Mucosa of rectum (tissue), 2 donors: Measurements from ENCODE around the gene POLE3.
A peak's percentile ranks its signal among the peaks of the same experiment; 100 is the strongest.
"Not testable (repeated sequence)": the region's sequence is repeated elsewhere in the genome, so short reads cannot be mapped to it uniquely, and the experiment has no call there.

Experiments
- H3K27ac ChIP-seq, 2 donors: one replicate each; pipeline ENCODE4 v1.7.0; 2013; ENCODE audit warnings: inconsistent platforms in 2 of 2, low read depth in 2 of 2, low read length in 2 of 2
- H3K27me3 ChIP-seq, 2 donors: one replicate each; pipeline ENCODE4 v1.7.0; 2013; ENCODE audit warnings: low read length in 2 of 2; ENCODE audit not compliant: control insufficient read depth in 2 of 2, insufficient read depth in 2 of 2
- H3K36me3 ChIP-seq, 2 donors: one replicate each; pipeline ENCODE4 v1.7.0; 2013; ENCODE audit warnings: low read length in 2 of 2; ENCODE audit not compliant: control insufficient read depth in 2 of 2, insufficient read depth in 2 of 2
- H3K4me1 ChIP-seq, 2 donors: one replicate each; pipeline ENCODE4 v1.7.0; 2013; ENCODE audit warnings: low read length in 2 of 2, mild to moderate bottlenecking in 1 of 2; ENCODE audit not compliant: control insufficient read depth in 2 of 2, insufficient read depth in 2 of 2
- H3K4me3 ChIP-seq, 2 donors: one replicate each; pipeline ENCODE4 v1.7.0; 2013; ENCODE audit warnings: low read length in 2 of 2
- H3K9ac ChIP-seq, 2 donors: one replicate each; pipeline ENCODE4 v1.7.0; 2013; ENCODE audit warnings: low read length in 2 of 2, low read depth in 1 of 2, mild to moderate bottlenecking in 1 of 2
- H3K9me3 ChIP-seq, 2 donors: one replicate each; pipeline ENCODE4 v1.7.0; 2013; ENCODE audit warnings: low read length in 2 of 2; ENCODE audit not compliant: control insufficient read depth in 2 of 2
- donor health status: healthy.
- donor health status: Normal muscosa, but diverticular disease.

The POLE3 gene

GRCh38 chr9:113379829-113380210 lies 30.7 kb downstream of the POLE3 start:
- not testable (repeated sequence) for H3K9me3 ChIP-seq, H3K36me3 ChIP-seq, H3K27me3 ChIP-seq, H3K9ac ChIP-seq, H3K4me3 ChIP-seq
- peak overlapping the region in 1 of 2 donors; percentile 90 for H3K27ac ChIP-seq
- peaks cover 19 to 44% of the 10 kb centered on the region in 2 donors for H3K4me1 ChIP-seq

- Histone ChIP-seq H3K27ac (peak overlapping the region in 1 of 2 donors; percentile 90), H3K4me1 (peaks cover 24 to 48% of the 10 kb centered on the region in 2 donors), H3K9ac (peak overlapping the region in 1 of 2 donors; percentile 16)
- H3K9me3 ChIP-seq, H3K27me3 ChIP-seq, H3K4me3 ChIP-seq, H3K36me3 ChIP-seq: not testable (repeated sequence)
Observed at GRCh38 chr9:113379094-113379828, 31.2 kb downstream of the POLE3 start.

GRCh38 chr9:113376634-113377567 lies 33.6 kb downstream of the POLE3 start, which contains the start of gene HDHD3:
TSS of gene HDHD3 (minus strand) at chr9:113376986. CDS start at chr9:113374354, 2,632 bp downstream.
- no peaks in the 10 kb centered on the region for H3K9me3 ChIP-seq
- H3K27me3 ChIP-seq: no peaks in the 10 kb centered on the region
- peaks cover 31 to 46% of the 10 kb centered on the region in 2 donors for H3K4me1 ChIP-seq
- H3K9ac ChIP-seq: peak within 1 kb of the TSS; percentile 89 to 97
- peak within 1 kb of the TSS; percentile 95 to 97 for H3K27ac ChIP-seq
- H3K36me3 ChIP-seq: peaks cover 22 to 28% of the 10 kb centered on the region in 2 donors
- H3K4me3 ChIP-seq: peak within 1 kb of the TSS; percentile 84 to 92

- H3K36me3 ChIP-seq: peaks cover 22 to 28% of the 10 kb centered on the region in 2 donors
- peak overlapping the region; percentile 84 to 92 for H3K4me3 ChIP-seq
- H3K27ac ChIP-seq: peak overlapping the region; percentile 95 to 97
- H3K9me3 ChIP-seq: no peaks in the 10 kb centered on the region
- H3K9ac ChIP-seq: peak overlapping the region; percentile 89 to 97
- H3K4me1 ChIP-seq: peaks cover 24 to 36% of the 10 kb centered on the region in 2 donors
- H3K27me3 ChIP-seq: no peaks in the 10 kb centered on the region
Observed at GRCh38 chr9:113375057-113376023, 35.1 kb downstream of the POLE3 start.

GRCh38 chr9:113373676-113374392 lies 36.6 kb downstream of the POLE3 start:
- no peak overlapping the region for H3K4me3 ChIP-seq
- peaks cover 24 to 26% of the 10 kb centered on the region in 2 donors for H3K4me1 ChIP-seq
- H3K27ac ChIP-seq: no peak overlapping the region
- no peak overlapping the region for H3K9ac ChIP-seq
- no peaks in the 10 kb centered on the region for H3K9me3 ChIP-seq
- no peaks in the 10 kb centered on the region for H3K27me3 ChIP-seq
- peaks cover 22 to 28% of the 10 kb centered on the region in 2 donors for H3K36me3 ChIP-seq

GRCh38 chr9:113373256-113373655 lies 37.2 kb downstream of the POLE3 start:
- H3K4me3 ChIP-seq: no peak overlapping the region
- H3K9ac ChIP-seq: no peak overlapping the region
- no peak overlapping the region for H3K27ac ChIP-seq
- no peaks in the 10 kb centered on the region for H3K27me3 ChIP-seq
- no peaks in the 10 kb centered on the region for H3K9me3 ChIP-seq
- peaks cover 24 to 26% of the 10 kb centered on the region in 2 donors for H3K4me1 ChIP-seq
- H3K36me3 ChIP-seq: peaks cover 22 to 28% of the 10 kb centered on the region in 2 donors

- Histone ChIP-seq H3K9me3 (no peaks in the 10 kb centered on the region), H3K27me3 (no peaks in the 10 kb centered on the region), H3K36me3 (peaks cover 22 to 28% of the 10 kb centered on the region in 2 donors), H3K27ac (no peak overlapping the region), H3K4me1 (peaks cover 20 to 24% of the 10 kb centered on the region in 2 donors), H3K9ac (no peak overlapping the region), H3K4me3 (no peak overlapping the region)
Observed at GRCh38 chr9:113372059-113372458, 38.4 kb downstream of the POLE3 start.

GRCh38 chr9:113370806-113371325 lies 39.6 kb downstream of the POLE3 start:
- peaks cover 25 to 33% of the 10 kb centered on the region in 2 donors for H3K36me3 ChIP-seq
- no peaks in the 10 kb centered on the region for H3K27me3 ChIP-seq
- H3K9ac ChIP-seq: no peak overlapping the region
- peaks cover 19 to 24% of the 10 kb centered on the region in 2 donors for H3K4me1 ChIP-seq
- no peak overlapping the region for H3K27ac ChIP-seq
- H3K4me3 ChIP-seq: no peak overlapping the region
- no peaks in the 10 kb centered on the region for H3K9me3 ChIP-seq

- Histone ChIP-seq H3K27me3 (no peaks in the 10 kb centered on the region), H3K9me3 (no peaks in the 10 kb centered on the region), H3K36me3 (peaks cover 25 to 30% of the 10 kb centered on the region in 2 donors), H3K4me3 (no peak overlapping the region), H3K27ac (no peak overlapping the region), H3K9ac (no peak overlapping the region), H3K4me1 (peaks cover 14 to 16% of the 10 kb centered on the region in 2 donors)
Observed at GRCh38 chr9:113369855-113370140, 40.7 kb downstream of the POLE3 start.
